GM21717 (cell line): ENCODE results near the gene DNAH10.
"Not testable (repeated sequence)": the region's sequence is repeated elsewhere in the genome, so short reads cannot be mapped to it uniquely, and the experiment has no call there.

Source experiments
- ATAC-seq: cut with Tn5 transposase; IDR thresholded peaks from one replicate; pipeline ENCODE4 v1.9.1; 2021; ENCODE audit warnings: mild to moderate bottlenecking, moderate library complexity; ENCODE audit not compliant: unreplicated experiment

DNAH10 gene

GRCh38 chr12:123942911-123943648 lies 181.0 kb downstream of the DNAH10 start:
- no peak for ATAC-seq

GRCh38 chr12:123943816-123944215 lies 181.7 kb downstream of the DNAH10 start:
- no peak for ATAC-seq

GRCh38 chr12:123944696-123945095 lies 182.6 kb downstream of the DNAH10 start:
- no peak for ATAC-seq

GRCh38 chr12:123945287-123946151 lies 183.4 kb downstream of the DNAH10 start:
- no peak for ATAC-seq

- ATAC-seq, result no peak
Measured at GRCh38 chr12:123946152-123946515, 184.0 kb downstream of the DNAH10 start.

GRCh38 chr12:123946516-123947505 lies 184.7 kb downstream of the DNAH10 start:
- not testable (repeated sequence) for ATAC-seq

- ATAC-seq, result not testable (repeated sequence)
Measured at GRCh38 chr12:123947531-123947930, 185.4 kb downstream of the DNAH10 start.

GRCh38 chr12:123948401-123948795 lies 186.3 kb downstream of the DNAH10 start:
- no peak for ATAC-seq

GRCh38 chr12:123948796-123949769 lies 187.0 kb downstream of the DNAH10 start:
- ATAC-seq, result no peak

GRCh38 chr12:123949770-123950165 lies 187.7 kb downstream of the DNAH10 start:
- no peak for ATAC-seq

- ATAC-seq, result no peak
Measured at GRCh38 chr12:123950476-123951349, 188.6 kb downstream of the DNAH10 start.

- ATAC-seq, result no peak
Measured at GRCh38 chr12:123951467-123951866, 189.4 kb downstream of the DNAH10 start.

- ATAC-seq, result no peak
Measured at GRCh38 chr12:123952037-123952436, 189.9 kb downstream of the DNAH10 start.

GRCh38 chr12:123954647-123955350 lies 192.7 kb downstream of the DNAH10 start:
- no peak for ATAC-seq

- ATAC-seq, result no peak
Measured at GRCh38 chr12:123956249-123956648, 194.1 kb downstream of the DNAH10 start.

- ATAC-seq, result no peak
Measured at GRCh38 chr12:123957196-123957595, 195.1 kb downstream of the DNAH10 start.

- no peak for ATAC-seq
Measured at GRCh38 chr12:123958462-123958861, 196.4 kb downstream of the DNAH10 start.

GRCh38 chr12:123958876-123959275 lies 196.8 kb downstream of the DNAH10 start:
- no peak for ATAC-seq
